ENCODE data around the gene WDR27.

Gene WDR27

GRCh38 chr6:169561665-169562064, 140.2 kb downstream of the WDR27 start:
- DNase-seq, result no peak

- DNase-seq, result no peak
Observed at GRCh38 chr6:169559592-169559991, 142.2 kb downstream of the WDR27 start.

GRCh38 chr6:169558774-169559441, 142.9 kb downstream of the WDR27 start:
- DNase-seq, result no peak

- DNase-seq, result no peak
Observed at GRCh38 chr6:169558378-169558773, 143.5 kb downstream of the WDR27 start.

- DNase-seq, result no peak
Observed at GRCh38 chr6:169557887-169558286, 143.9 kb downstream of the WDR27 start.

GRCh38 chr6:169556758-169557548, 144.9 kb downstream of the WDR27 start:
- peak in 2 of 14 donors; percentile 3 to 5 for DNase-seq

GRCh38 chr6:169555971-169556617, 145.7 kb downstream of the WDR27 start:
- DNase-seq, result no peak

- no peak for DNase-seq
Observed at GRCh38 chr6:169545982-169546381, 155.8 kb downstream of the WDR27 start.

GRCh38 chr6:169543704-169544103, 158.1 kb downstream of the WDR27 start:
- no peak for DNase-seq

- no peak for DNase-seq
Observed at GRCh38 chr6:169542491-169542890, 159.3 kb downstream of the WDR27 start.

GRCh38 chr6:169539176-169539897, 162.5 kb downstream of the WDR27 start:
- DNase-seq, result no peak

- no peak for DNase-seq
Observed at GRCh38 chr6:169536446-169537170, 165.2 kb downstream of the WDR27 start.

- DNase-seq, result no peak
Observed at GRCh38 chr6:169534039-169534421, 167.8 kb downstream of the WDR27 start.

GRCh38 chr6:169533301-169534038, 168.4 kb downstream of the WDR27 start:
- DNase-seq, result no peak

- DNase-seq, result no peak
Observed at GRCh38 chr6:169530752-169531123, 171.1 kb downstream of the WDR27 start.

- no peak for DNase-seq
Observed at GRCh38 chr6:169529931-169530751, 171.7 kb downstream of the WDR27 start.

- no peak for DNase-seq
Observed at GRCh38 chr6:169528755-169529154, 173.1 kb downstream of the WDR27 start.

- no peak for DNase-seq
Observed at GRCh38 chr6:169527306-169527705, 174.5 kb downstream of the WDR27 start.

GRCh38 chr6:169521825-169522224, 180.0 kb downstream of the WDR27 start:
- no peak for DNase-seq

GRCh38 chr6:169520104-169520503, 181.7 kb downstream of the WDR27 start:
- DNase-seq, result no peak

- DNase-seq, result no peak
Observed at GRCh38 chr6:169518451-169518850, 183.4 kb downstream of the WDR27 start.

Measured in C1 segment of cervical spinal cord (tissue), 14 donors.